ENCODE measurements around the gene FAM163B.

Gene FAM163B

GRCh38 chr9:133543772-133544467 lies 65.3 kb downstream of the FAM163B start:
- TF ChIP-seq EZH2phosphoT487 (IDR thresholded peaks at IDR 0.05; ENCODE audit: low read length) (no peak), EZH2 (optimal IDR thresholded peaks at IDR 0.05; ENCODE audit: low read depth, low read length) (no peak), CTCF (IDR thresholded peaks at IDR 0.05; ENCODE audit: low read length) (no peak)
- Histone ChIP-seq H3K27me3 (replicated peaks; ENCODE audit: insufficient read depth, low read length) (peaks cover 90% of the 10 kb centered on the region), H2AFZ (ENCODE audit: low read length) (no peak overlapping the region), H3K79me2 (ENCODE audit: low read length) (no peaks in the 10 kb centered on the region), H3K4me3 (ENCODE audit: low read length) (no peak overlapping the region), H3K27ac (ENCODE audit: low read length) (no peak overlapping the region), H3K4me1 (ENCODE audit: low read length) (no peaks in the 10 kb centered on the region), H4K20me1 (ENCODE audit: insufficient read depth, low read length) (no peaks in the 10 kb centered on the region; the same call in 1 of the 2 replicates), H3K9me2 (replicated peaks; ENCODE audit: insufficient read depth, low read length) (no peaks in the 10 kb centered on the region), H3K4me2 (ENCODE audit: low read depth, low read length) (no peak overlapping the region), H3K36me3 (replicated peaks; ENCODE audit: insufficient read depth, low read length) (no peaks in the 10 kb centered on the region), H3K9me3 (replicated peaks; ENCODE audit: insufficient read depth, low read length) (no peaks in the 10 kb centered on the region), H3F3A (ENCODE audit: insufficient read depth, low read length) (no peaks in the 10 kb centered on the region), H3K9ac (ENCODE audit: low read length) (no peak overlapping the region)
- no peak for DNase-seq

DNA sequence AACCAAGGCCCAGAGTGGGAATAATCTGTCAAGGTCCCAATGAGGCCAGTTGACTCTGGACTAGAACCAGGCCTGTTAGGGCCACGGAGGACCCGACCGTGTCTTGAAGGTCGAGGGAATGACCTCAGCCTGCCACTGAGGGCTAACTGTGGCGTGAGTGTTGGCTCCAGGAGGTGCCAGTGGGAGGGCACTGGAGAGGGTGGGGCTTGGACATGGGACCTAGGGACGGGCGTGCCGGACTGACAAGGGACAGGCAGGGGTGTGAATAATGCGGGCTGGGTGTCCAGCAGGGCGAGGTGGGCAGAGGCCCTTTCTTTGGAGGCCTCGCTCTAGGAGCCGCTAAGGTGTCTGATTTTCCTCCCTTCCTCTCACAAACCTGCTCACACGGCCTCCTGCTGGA lies 67.2 kb downstream of the FAM163B start:
- no peaks in the 10 kb centered on the region for H3K9me3 ChIP-seq (replicated peaks; ENCODE audit: insufficient read depth, low read length)
- H3K4me1 ChIP-seq (ENCODE audit: low read length): no peaks in the 10 kb centered on the region
- H3K4me3 ChIP-seq (ENCODE audit: low read length): no peak overlapping the region
- H3K36me3 ChIP-seq (replicated peaks; ENCODE audit: insufficient read depth, low read length): no peaks in the 10 kb centered on the region
- H3K79me2 ChIP-seq (ENCODE audit: low read length): no peaks in the 10 kb centered on the region
- TF ChIP-seq CTCF (IDR thresholded peaks at IDR 0.05; ENCODE audit: low read length): no peak
- no peak for TF ChIP-seq EZH2 (optimal IDR thresholded peaks at IDR 0.05; ENCODE audit: low read depth, low read length)
- TF ChIP-seq EZH2phosphoT487 (IDR thresholded peaks at IDR 0.05; ENCODE audit: low read length): no peak
- no peak overlapping the region for H3K27ac ChIP-seq (ENCODE audit: low read length)
- peaks cover 98% of the 10 kb centered on the region for H3K27me3 ChIP-seq (replicated peaks; ENCODE audit: insufficient read depth, low read length)
- H2AFZ ChIP-seq (ENCODE audit: low read length): no peak overlapping the region
- no peaks in the 10 kb centered on the region for H3F3A ChIP-seq (ENCODE audit: insufficient read depth, low read length)
- H3K9ac ChIP-seq (ENCODE audit: low read length): no peak overlapping the region
- no peaks in the 10 kb centered on the region for H3K9me2 ChIP-seq (replicated peaks; ENCODE audit: insufficient read depth, low read length)
- no peak overlapping the region for H3K4me2 ChIP-seq (ENCODE audit: low read depth, low read length)
- no peak for DNase-seq
- no peaks in the 10 kb centered on the region; the same call in 1 of the 2 replicates for H4K20me1 ChIP-seq (ENCODE audit: insufficient read depth, low read length)

DNA sequence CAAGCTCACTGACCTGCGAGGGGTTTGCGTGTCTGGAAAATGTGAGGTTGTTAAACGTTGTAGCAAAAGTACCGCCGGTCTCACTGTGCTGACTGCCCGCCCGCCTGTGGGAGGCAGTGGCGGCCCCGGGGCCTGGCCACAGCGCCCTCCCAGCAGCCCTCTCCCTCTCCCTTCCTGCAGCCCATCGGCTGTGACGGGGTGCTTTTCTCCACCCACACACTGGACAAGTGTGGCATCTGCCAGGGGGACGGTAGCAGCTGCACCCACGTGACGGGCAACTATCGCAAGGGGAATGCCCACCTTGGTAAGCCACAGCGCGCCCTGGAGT lies 68.5 kb downstream of the FAM163B start:
- H3K4me1 ChIP-seq (ENCODE audit: low read length): no peaks in the 10 kb centered on the region
- H3K9ac ChIP-seq (ENCODE audit: low read length): no peak overlapping the region
- no peaks in the 10 kb centered on the region for H3K9me2 ChIP-seq (replicated peaks; ENCODE audit: insufficient read depth, low read length)
- TF ChIP-seq CTCF (IDR thresholded peaks at IDR 0.05; ENCODE audit: low read length) (peak; percentile 13), EZH2 (optimal IDR thresholded peaks at IDR 0.05; ENCODE audit: low read depth, low read length) (no peak), EZH2phosphoT487 (IDR thresholded peaks at IDR 0.05; ENCODE audit: low read length) (no peak)
- H3K9me3 ChIP-seq (replicated peaks; ENCODE audit: insufficient read depth, low read length): no peaks in the 10 kb centered on the region
- no peaks in the 10 kb centered on the region for H3K36me3 ChIP-seq (replicated peaks; ENCODE audit: insufficient read depth, low read length)
- peaks cover 100% of the 10 kb centered on the region for H3K27me3 ChIP-seq (replicated peaks; ENCODE audit: insufficient read depth, low read length)
- H2AFZ ChIP-seq (ENCODE audit: low read length): no peak overlapping the region
- H3K4me3 ChIP-seq (ENCODE audit: low read length): no peak overlapping the region
- no peaks in the 10 kb centered on the region; the same call in 1 of the 2 replicates for H4K20me1 ChIP-seq (ENCODE audit: insufficient read depth, low read length)
- no peak overlapping the region for H3K27ac ChIP-seq (ENCODE audit: low read length)
- DNase-seq: no peak
- no peaks in the 10 kb centered on the region for H3K79me2 ChIP-seq (ENCODE audit: low read length)
- H3F3A ChIP-seq (ENCODE audit: insufficient read depth, low read length): no peaks in the 10 kb centered on the region
- no peak overlapping the region for H3K4me2 ChIP-seq (ENCODE audit: low read depth, low read length)

Data from MM.1S (cell line).